OCI-LY1 (cell line): ENCODE results near the gene PNPT1.
"Not testable (repeated sequence)": the region's sequence is repeated elsewhere in the genome, so short reads cannot be mapped to it uniquely, and the experiment has no call there.

Source experiments
- H2AFZ ChIP-seq: fragments of 200-600 bp; sonication (generic), shearing (Covaris generic); 2 replicates; pipeline ENCODE4 v1.6.0; 2014; ENCODE audit warnings: antibody characterized with exemption, mild to moderate bottlenecking, low read length
- H3F3A ChIP-seq: fragments of 200-600 bp; sonication (generic), shearing (Covaris generic); 2 replicates; pipeline ENCODE4 v1.6.0; 2014; ENCODE audit warnings: mild to moderate bottlenecking, antibody characterized with exemption, low read length, moderate library complexity; ENCODE audit not compliant: insufficient read depth
- H3K27ac ChIP-seq: fragments of 200-600 bp; sonication (generic); 2 replicates; pipeline ENCODE4 v1.5.1; 2014; ENCODE audit warnings: low read length, mixed run types, mild to moderate bottlenecking, low read depth; ENCODE audit not compliant: poor library complexity, severe bottlenecking
- H3K27me3 ChIP-seq: fragments of 200-600 bp; sonication (generic); 2 replicates; pipeline ENCODE4 v1.6.0; 2014; ENCODE audit warnings: antibody characterized with exemption, mild to moderate bottlenecking, low read length, moderate library complexity; ENCODE audit not compliant: insufficient read depth
- H3K36me3 ChIP-seq: fragments of 200-600 bp; sonication (generic); 2 replicates; pipeline ENCODE4 v1.6.1; 2014; ENCODE audit warnings: mild to moderate bottlenecking, antibody characterized with exemption, low read length, moderate library complexity, mixed read lengths; ENCODE audit not compliant: insufficient read depth
- H3K4me1 ChIP-seq: fragments of 200-600 bp; sonication (generic); 2 replicates; pipeline ENCODE4 v1.5.1; 2014; ENCODE audit warnings: mild to moderate bottlenecking, low read length, moderate library complexity; ENCODE audit not compliant: insufficient read depth, severe bottlenecking
- H3K4me2 ChIP-seq: fragments of 200-600 bp; sonication (generic), shearing (Covaris generic); 2 replicates; pipeline ENCODE4 v1.6.1; 2014; ENCODE audit warnings: low read length
- H3K4me3 ChIP-seq: fragments of 200-600 bp; sonication (generic); 2 replicates; pipeline ENCODE4 v1.5.1; 2014; ENCODE audit warnings: low read length, low read depth, mild to moderate bottlenecking, mixed read lengths; ENCODE audit not compliant: poor library complexity, severe bottlenecking
- H3K79me2 ChIP-seq: fragments of 200-600 bp; shearing (Covaris generic); 2 replicates; pipeline ENCODE4 v1.6.1; 2016; ENCODE audit warnings: mixed run types, low read length, mixed read lengths; ENCODE audit not compliant: insufficient read depth
- H3K9ac ChIP-seq: fragments of 200-600 bp; sonication (generic), shearing (Covaris generic); 2 replicates; pipeline ENCODE4 v1.6.1; 2014; ENCODE audit warnings: mild to moderate bottlenecking, low read length, mixed read lengths
- H3K9me2 ChIP-seq: fragments of 200-600 bp; sonication (generic), shearing (Covaris generic); 2 replicates; pipeline ENCODE4 v1.6.1; 2014; ENCODE audit warnings: low read depth, mild to moderate bottlenecking, low read length, mixed read lengths
- H3K9me3 ChIP-seq: fragments of 200-600 bp; shearing (Covaris generic); 2 replicates; pipeline ENCODE4 v1.6.1; 2014; ENCODE audit warnings: low read length, mixed read lengths
- H4K20me1 ChIP-seq: fragments of 200-600 bp; sonication (generic), shearing (Covaris generic); 2 replicates; pipeline ENCODE4 v1.6.0; 2016; ENCODE audit warnings: mild to moderate bottlenecking, low read length; ENCODE audit not compliant: insufficient read depth
- CTCF ChIP-seq: fragments of 200-600 bp; sonication (generic), shearing (Covaris generic); IDR thresholded peaks from 2 replicates; pipeline ENCODE4 v1.5.1; 2017; ENCODE audit warnings: mild to moderate bottlenecking, antibody characterized with exemption, low read length, moderate library complexity, mixed read lengths
- EZH2 ChIP-seq: fragments of 200-600 bp; sonication (generic), shearing (Covaris generic); IDR thresholded peaks from 2 replicates; pipeline ENCODE4 v1.8.0; 2017; ENCODE audit warnings: borderline replicate concordance, mixed run types, mild to moderate bottlenecking, antibody characterized with exemption, low read length, moderate library complexity, mixed read lengths

The PNPT1 gene

GRCh38 chr2:55712477-55713060, 18.9 kb upstream of the PNPT1 start:
- Histone ChIP-seq H3K4me2 (no peak overlapping the region), H4K20me1 (no peaks in the 10 kb centered on the region), H2AFZ (no peak overlapping the region), H3K79me2 (no peaks in the 10 kb centered on the region), H3K9me3 (no peaks in the 10 kb centered on the region), H3K4me3 (no peak overlapping the region), H3K9ac (no peak overlapping the region), H3K4me1 (no peaks in the 10 kb centered on the region), H3K36me3 (no peaks in the 10 kb centered on the region), H3F3A (no peaks in the 10 kb centered on the region), H3K27ac (no peak overlapping the region), H3K27me3 (no peaks in the 10 kb centered on the region), H3K9me2 (no peaks in the 10 kb centered on the region)
- TF ChIP-seq CTCF (no peak), EZH2 (no peak)

GRCh38 chr2:55710025-55710424, 16.4 kb upstream of the PNPT1 start:
- TF ChIP-seq CTCF (no peak), EZH2 (no peak)
- Histone ChIP-seq H3K4me3 (no peak overlapping the region), H2AFZ (no peak overlapping the region), H3K4me2 (no peak overlapping the region), H3K27ac (no peak overlapping the region), H4K20me1 (no peaks in the 10 kb centered on the region), H3K9ac (no peak overlapping the region), H3K27me3 (no peaks in the 10 kb centered on the region), H3K9me2 (no peaks in the 10 kb centered on the region), H3K79me2 (no peaks in the 10 kb centered on the region), H3F3A (no peaks in the 10 kb centered on the region), H3K4me1 (no peaks in the 10 kb centered on the region), H3K9me3 (no peaks in the 10 kb centered on the region), H3K36me3 (no peaks in the 10 kb centered on the region)

GRCh38 chr2:55707751-55708150, 14.1 kb upstream of the PNPT1 start:
- TF ChIP-seq EZH2 (no peak), CTCF (no peak)
- Histone ChIP-seq H3K4me2 (no peak overlapping the region), H3K27me3 (no peaks in the 10 kb centered on the region), H3K36me3 (no peaks in the 10 kb centered on the region), H4K20me1 (no peaks in the 10 kb centered on the region), H3K9ac (no peak overlapping the region), H2AFZ (no peak overlapping the region), H3K79me2 (no peaks in the 10 kb centered on the region), H3K9me3 (no peaks in the 10 kb centered on the region), H3K9me2 (no peaks in the 10 kb centered on the region), H3K4me3 (no peak overlapping the region), H3K4me1 (no peaks in the 10 kb centered on the region), H3F3A (no peaks in the 10 kb centered on the region), H3K27ac (no peak overlapping the region)

GRCh38 chr2:55706258-55706657, 12.6 kb upstream of the PNPT1 start:
- not testable (repeated sequence) for H3K27me3 ChIP-seq, H3K9me3 ChIP-seq, H3K9ac ChIP-seq, H3K4me1 ChIP-seq, H4K20me1 ChIP-seq, H3F3A ChIP-seq, H3K9me2 ChIP-seq, H3K4me2 ChIP-seq, H3K36me3 ChIP-seq, H3K4me3 ChIP-seq, H2AFZ ChIP-seq, H3K79me2 ChIP-seq, H3K27ac ChIP-seq
